ENCODE measurements around the gene LAGE3.
"Not testable (repeated sequence)": the region's sequence is repeated elsewhere in the genome, so short reads cannot be mapped to it uniquely, and the experiment has no call there.

LAGE3 gene

GRCh38 chrX:154502098-154502497 is 23.0 kb upstream of the LAGE3 start:
- no peak for DNase-seq (ENCODE audit: low read depth in 1 of 2, low spot score in 1 of 2)

GRCh38 chrX:154501423-154501822 is 22.3 kb upstream of the LAGE3 start:
- DNase-seq (ENCODE audit: low read depth in 1 of 2, low spot score in 1 of 2): not testable (repeated sequence)

GRCh38 chrX:154496591-154497137 is 17.6 kb upstream of the LAGE3 start:
- not testable (repeated sequence) for DNase-seq (ENCODE audit: low read depth in 1 of 2, low spot score in 1 of 2)

GRCh38 chrX:154495472-154495922 is 16.4 kb upstream of the LAGE3 start:
- no peak for DNase-seq (ENCODE audit: low read depth in 1 of 2, low spot score in 1 of 2)

GRCh38 chrX:154494715-154495114 is 15.6 kb upstream of the LAGE3 start:
- DNase-seq (ENCODE audit: low read depth in 1 of 2, low spot score in 1 of 2): no peak

GRCh38 chrX:154490414-154491083 is 11.5 kb upstream of the LAGE3 start, which contains the start of gene SLC10A3:
SLC10A3 (minus strand) TSS chrX:154490629; CDS start chrX:154488940, 1,689 bp downstream.
- DNase-seq (ENCODE audit: low read depth in 1 of 2, low spot score in 1 of 2): peak; percentile 78 to 79

GRCh38 chrX:154490021-154490413 is 10.9 kb upstream of the LAGE3 start:
- peak in 1 of 2 donors; percentile 4 for DNase-seq (ENCODE audit: low read depth in 1 of 2, low spot score in 1 of 2)

GRCh38 chrX:154489182-154489581 is 10.1 kb upstream of the LAGE3 start:
- DNase-seq (ENCODE audit: low read depth in 1 of 2, low spot score in 1 of 2): no peak

- no peak for DNase-seq (ENCODE audit: low read depth in 1 of 2, low spot score in 1 of 2)
These were observed 9.4 kb upstream of the LAGE3 start for GRCh38 chrX:154488336-154489075.

- DNase-seq (ENCODE audit: low read depth in 1 of 2, low spot score in 1 of 2): no peak
These were observed 8.6 kb upstream of the LAGE3 start for GRCh38 chrX:154487518-154488290.

- DNase-seq (ENCODE audit: low read depth in 1 of 2, low spot score in 1 of 2): peak; percentile 15 to 48
These were observed 7.5 kb upstream of the LAGE3 start, which contains the start of gene UBL4A for GRCh38 chrX:154486396-154487207. UBL4A (minus strand) TSS chrX:154486615; CDS start chrX:154486584, 31 bp downstream.

- DNase-seq (ENCODE audit: low read depth in 1 of 2, low spot score in 1 of 2): peak in 1 of 2 donors; percentile 9
These were observed 6.9 kb upstream of the LAGE3 start for GRCh38 chrX:154486052-154486395.

GRCh38 chrX:154485150-154486051 is 6.3 kb upstream of the LAGE3 start:
- no peak for DNase-seq (ENCODE audit: low read depth in 1 of 2, low spot score in 1 of 2)

- DNase-seq (ENCODE audit: low read depth in 1 of 2, low spot score in 1 of 2): no peak
These were observed 5.4 kb upstream of the LAGE3 start for GRCh38 chrX:154484255-154485149.

GRCh38 chrX:154483325-154483724 is 4.2 kb upstream of the LAGE3 start:
- no peak for DNase-seq (ENCODE audit: low read depth in 1 of 2, low spot score in 1 of 2)

- no peak for DNase-seq (ENCODE audit: low read depth in 1 of 2, low spot score in 1 of 2)
These were observed 3.7 kb upstream of the LAGE3 start for GRCh38 chrX:154482786-154483185.

GRCh38 chrX:154481911-154482601 is 3.0 kb upstream of the LAGE3 start:
- DNase-seq (ENCODE audit: low read depth in 1 of 2, low spot score in 1 of 2): no peak

GRCh38 chrX:154481195-154481594 is 2.1 kb upstream of the LAGE3 start:
- DNase-seq (ENCODE audit: low read depth in 1 of 2, low spot score in 1 of 2): no peak

Data from stimulated activated CD4-positive, alpha-beta T cell treated with anti-CD3 and anti-CD28 coated beads, Interleukin-15, amount 100 ng/mL, for 1 hour (primary cell).